Measurements from ENCODE around the gene ZBTB33. TPM values are rescaled to one million over a fixed set of nuclear protein-coding genes. Genes with fewer than 3 reads are reported as not detected.

ZBTB33 gene
- total and polyA plus RNA-seq, 2 of the 13 experiments (the other 11 are each of a cell fraction or from before 2014, with no cell fraction given), result 6.5 to 20.2 TPM

DNA sequence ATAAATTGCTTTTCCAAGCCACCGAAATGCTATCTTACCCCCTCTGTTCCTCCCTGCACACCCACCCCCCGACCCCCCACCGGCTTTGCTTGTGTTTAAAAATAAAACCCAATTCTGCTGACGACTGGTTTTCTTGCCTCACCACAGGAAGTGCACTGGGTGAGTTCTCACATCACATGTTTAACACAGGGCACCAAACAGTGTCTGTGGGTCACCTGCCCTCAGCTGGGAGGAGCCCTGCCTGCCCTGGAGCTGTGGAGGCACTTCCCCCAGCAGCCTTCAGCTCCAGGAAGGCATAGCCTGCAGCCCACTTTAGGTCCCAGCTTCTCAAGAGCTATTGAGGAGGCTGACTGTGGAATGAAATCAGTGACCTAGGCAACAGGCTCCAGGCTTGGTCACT, 51.8 kb downstream of the ZBTB33 start:
- TF ChIP-seq, protein P1, sequence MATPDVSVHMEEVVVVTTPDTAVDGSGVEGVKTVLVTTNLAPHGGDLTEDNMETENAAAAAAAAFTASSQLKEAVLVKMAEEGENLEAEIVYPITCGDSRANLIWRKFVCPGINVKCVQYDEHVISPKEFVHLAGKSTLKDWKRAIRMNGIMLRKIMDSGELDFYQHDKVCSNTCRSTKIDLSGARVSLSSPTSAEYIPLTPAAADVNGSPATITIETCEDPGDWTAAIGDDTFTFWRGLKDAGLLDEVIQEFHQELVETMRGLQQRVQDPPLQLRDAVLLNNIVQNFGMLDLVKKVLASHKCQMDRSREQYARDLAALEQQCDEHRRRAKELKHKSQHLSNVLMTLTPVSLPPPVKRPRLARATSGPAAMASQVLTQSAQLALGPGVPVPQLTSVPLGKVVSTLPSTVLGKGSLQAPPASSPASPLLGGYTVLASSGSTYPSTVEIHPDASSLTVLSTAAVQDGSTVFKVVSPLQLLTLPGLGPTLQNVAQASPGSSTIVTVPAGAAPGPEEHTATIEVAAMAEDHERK (CRISPR knock-in tag; IDR thresholded peaks at IDR 0.05; ENCODE audit: low read depth), result no peak
- TF ChIP-seq MAFF (IDR thresholded peaks at IDR 0.05; ENCODE audit: low read depth, low read length), result peak; percentile 50; the same call in 1 of the 2 replicates
- peak; percentile 42 to 70 for TF ChIP-seq MAFK (conservative IDR thresholded peaks at IDR 0.05 in 1 of 2, IDR thresholded peaks at IDR 0.05 in 1 of 2; ENCODE audit: low read length in 2 of 2)
- TF ChIP-seq ZNF772 (CRISPR knock-in tag; IDR thresholded peaks at IDR 0.05), result no peak
- no peak for TF ChIP-seq DNMT1 (CRISPR knock-in tag; IDR thresholded peaks at IDR 0.05)
- TF ChIP-seq, protein P2, sequence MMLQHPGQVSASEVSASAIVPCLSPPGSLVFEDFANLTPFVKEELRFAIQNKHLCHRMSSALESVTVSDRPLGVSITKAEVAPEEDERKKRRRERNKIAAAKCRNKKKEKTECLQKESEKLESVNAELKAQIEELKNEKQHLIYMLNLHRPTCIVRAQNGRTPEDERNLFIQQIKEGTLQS (CRISPR knock-in tag; IDR thresholded peaks at IDR 0.05), result no peak
- Histone ChIP-seq H3K27ac (ENCODE audit: extremely low read length, insufficient read depth, low read length) (no peak overlapping the region), H3K27me3 (ENCODE audit: control insufficient read depth in 1 of 2, insufficient read depth in 2 of 2, low read length in 2 of 2) (no peaks in the 10 kb centered on the region; a peak in 1 of 5 replicates), H3K4me2 (ENCODE audit: low read depth, low read length) (peak overlapping the region; percentile 12; the same call in 1 of the 2 replicates), H3K4me3 (replicated peaks in 1 of 3; ENCODE audit: insufficient read depth in 1 of 3, low read depth in 2 of 3, low read length in 3 of 3) (no peak overlapping the region), H2AFZ (ENCODE audit: low read length) (no peak overlapping the region), H3K9ac (ENCODE audit: insufficient read depth, low read depth, low read length) (no peak overlapping the region), H3K36me3 (replicated peaks in 1 of 2; ENCODE audit: control insufficient read depth in 1 of 2, insufficient read depth in 2 of 2, low read length in 2 of 2) (no peaks in the 10 kb centered on the region), H3K4me1 (ENCODE audit: insufficient read depth, low read length) (peaks cover 14% of the 10 kb centered on the region), H4K20me1 (ENCODE audit: insufficient read depth, low read length) (no peaks in the 10 kb centered on the region), H3K79me2 (ENCODE audit: insufficient read depth, low read length) (no peaks in the 10 kb centered on the region), H3K9me3 (ENCODE audit: low read length) (no peaks in the 10 kb centered on the region)
- no TSS peak for BruUV-seq (replicated peaks)
- DNase-seq (ENCODE audit: low spot score) (no peak), FAIRE-seq (no peak), ATAC-seq (peak; percentile 74)
- 2% methylated on average over 4 of the region's 4 CpGs for WGBS (ENCODE audit: low lambda C conversion rate)
- in situ Hi-C loops (cut with HindIII; ENCODE audit: extremely low pct_ligation_motif_present, low pct_unique_long_range_greater_than_20kb) (no loop called here), intact Hi-C loops (cut with micrococcal nuclease; ENCODE audit: unreplicated experiment) (no loop called here)
- POLR2A ChIA-PET, result no interaction called here
- CTCF ChIA-PET (ENCODE audit: low intra/inter-chr PET ratio, low total read pairs), result no interaction called here

DNA sequence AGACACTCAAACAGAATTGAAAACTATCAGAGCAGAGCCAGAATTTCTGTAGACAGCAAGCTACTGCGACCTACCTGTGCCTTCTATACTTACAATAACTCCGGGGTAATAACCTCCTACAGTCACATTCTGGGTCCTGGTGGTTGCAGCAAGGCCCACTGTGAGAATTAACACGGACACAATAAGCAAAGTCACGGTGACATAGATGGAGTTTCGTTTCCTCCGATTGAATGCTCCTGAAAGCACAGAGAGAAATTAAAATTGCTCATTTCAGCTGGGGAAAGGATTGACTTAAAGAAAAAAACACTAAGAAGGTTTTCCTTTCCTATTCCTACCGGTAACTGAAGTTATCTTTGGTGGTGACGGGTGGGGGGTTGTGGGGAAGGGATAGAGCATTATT, 53.6 kb downstream of the ZBTB33 start:
- ChIA-PET CTCF (ENCODE audit: low intra/inter-chr PET ratio, low total read pairs) (no interaction called here), POLR2A (no interaction called here)
- BruUV-seq (replicated peaks), result no TSS peak
- Histone ChIP-seq H3K4me3 (replicated peaks in 1 of 3; ENCODE audit: insufficient read depth in 1 of 3, low read depth in 2 of 3, low read length in 3 of 3) (no peak overlapping the region), H3K27ac (ENCODE audit: extremely low read length, insufficient read depth, low read length) (no peak overlapping the region), H3K79me2 (ENCODE audit: insufficient read depth, low read length) (no peaks in the 10 kb centered on the region), H3K4me1 (ENCODE audit: insufficient read depth, low read length) (peaks cover 9% of the 10 kb centered on the region), H4K20me1 (ENCODE audit: insufficient read depth, low read length) (no peaks in the 10 kb centered on the region), H3K9ac (ENCODE audit: insufficient read depth, low read depth, low read length) (no peak overlapping the region), H3K9me3 (ENCODE audit: low read length) (no peaks in the 10 kb centered on the region), H3K27me3 (ENCODE audit: control insufficient read depth in 1 of 2, insufficient read depth in 2 of 2, low read length in 2 of 2) (no peaks in the 10 kb centered on the region; a peak in 1 of 5 replicates), H3K4me2 (ENCODE audit: low read depth, low read length) (no peak overlapping the region), H2AFZ (ENCODE audit: low read length) (no peak overlapping the region), H3K36me3 (replicated peaks in 1 of 2; ENCODE audit: control insufficient read depth in 1 of 2, insufficient read depth in 2 of 2, low read length in 2 of 2) (no peaks in the 10 kb centered on the region)
- 38% methylated on average over 8 of the region's 8 CpGs for WGBS (ENCODE audit: low lambda C conversion rate)
- no peak for FAIRE-seq
- no peak for DNase-seq (ENCODE audit: low spot score)
- TF ChIP-seq NFE2 (CRISPR knock-in tag; IDR thresholded peaks at IDR 0.05), result no peak
- no peak for TF ChIP-seq NR2F6 (IDR thresholded peaks at IDR 0.05)
- TF ChIP-seq NR2F6 (CRISPR knock-in tag; IDR thresholded peaks at IDR 0.05), result no peak
- TF ChIP-seq ZSCAN22 (CRISPR knock-in tag; IDR thresholded peaks at IDR 0.05), result no peak
- no peak for TF ChIP-seq HDAC6 (IDR thresholded peaks at IDR 0.05; ENCODE audit: low read depth, low read length)
- TF ChIP-seq, protein P3, sequence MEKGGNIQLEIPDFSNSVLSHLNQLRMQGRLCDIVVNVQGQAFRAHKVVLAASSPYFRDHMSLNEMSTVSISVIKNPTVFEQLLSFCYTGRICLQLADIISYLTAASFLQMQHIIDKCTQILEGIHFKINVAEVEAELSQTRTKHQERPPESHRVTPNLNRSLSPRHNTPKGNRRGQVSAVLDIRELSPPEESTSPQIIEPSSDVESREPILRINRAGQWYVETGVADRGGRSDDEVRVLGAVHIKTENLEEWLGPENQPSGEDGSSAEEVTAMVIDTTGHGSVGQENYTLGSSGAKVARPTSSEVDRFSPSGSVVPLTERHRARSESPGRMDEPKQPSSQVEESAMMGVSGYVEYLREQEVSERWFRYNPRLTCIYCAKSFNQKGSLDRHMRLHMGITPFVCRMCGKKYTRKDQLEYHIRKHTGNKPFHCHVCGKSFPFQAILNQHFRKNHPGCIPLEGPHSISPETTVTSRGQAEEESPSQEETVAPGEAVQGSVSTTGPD (CRISPR knock-in tag; IDR thresholded peaks at IDR 0.05), result no peak
- TF ChIP-seq MAFF (IDR thresholded peaks at IDR 0.05; ENCODE audit: low read depth, low read length), result no peak
- TF ChIP-seq, protein P4, sequence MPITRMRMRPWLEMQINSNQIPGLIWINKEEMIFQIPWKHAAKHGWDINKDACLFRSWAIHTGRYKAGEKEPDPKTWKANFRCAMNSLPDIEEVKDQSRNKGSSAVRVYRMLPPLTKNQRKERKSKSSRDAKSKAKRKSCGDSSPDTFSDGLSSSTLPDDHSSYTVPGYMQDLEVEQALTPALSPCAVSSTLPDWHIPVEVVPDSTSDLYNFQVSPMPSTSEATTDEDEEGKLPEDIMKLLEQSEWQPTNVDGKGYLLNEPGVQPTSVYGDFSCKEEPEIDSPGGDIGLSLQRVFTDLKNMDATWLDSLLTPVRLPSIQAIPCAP (CRISPR knock-in tag; IDR thresholded peaks at IDR 0.05; ENCODE audit: low read depth), result no peak
- in situ Hi-C loops (cut with HindIII; ENCODE audit: extremely low pct_ligation_motif_present, low pct_unique_long_range_greater_than_20kb) (no loop called here), intact Hi-C loops (cut with micrococcal nuclease; ENCODE audit: unreplicated experiment) (no loop called here)
- no peak for ATAC-seq

Measured in HepG2 (cell line).